HEK293T (cell line): Measurements from ENCODE around the gene PSMG2.

Experiments used
- SP1 ChIP-seq: fragments of 450-650 bp; IDR thresholded peaks from 2 replicates; pipeline ENCODE4 v1.6.1; 2017
- SUZ12 ChIP-seq: fragments of 450-650 bp; IDR thresholded peaks from 2 replicates; pipeline ENCODE4 v1.6.1; 2016; ENCODE audit warnings: mild to moderate bottlenecking

GRCh38 chr18:12747530-12748315, 44.9 kb downstream of the PSMG2 start:
- TF ChIP-seq SUZ12 (no peak), SP1 (no peak)
